Suprapubic skin (tissue), 4 donors: ENCODE measurements around the gene FOXM1. TPM values are rescaled to one million over a fixed set of nuclear protein-coding genes. Genes with fewer than 3 reads are reported as not detected.

ENCODE experiments used
- DNase-seq, 2 donors: peaks; one replicate each; pipeline ENCODE4 v3.0.0-alpha.2; 2019; ENCODE audit warnings: low spot score in 2 of 2
- H3K27ac ChIP-seq: fragments of 200-600 bp; sonication (generic); one replicate; pipeline ENCODE4 v1.5.1; 2019
- H3K27me3 ChIP-seq: fragments of 200-600 bp; sonication (generic); one replicate; pipeline ENCODE4 v1.5.1; 2019
- H3K36me3 ChIP-seq: fragments of 200-600 bp; sonication (generic); one replicate; pipeline ENCODE4 v1.5.1; 2019
- H3K4me1 ChIP-seq: fragments of 200-600 bp; sonication (generic); one replicate; pipeline ENCODE4 v1.5.1; 2019
- H3K4me3 ChIP-seq: fragments of 200-600 bp; sonication (generic); one replicate; pipeline ENCODE4 v1.5.1; 2019; ENCODE audit warnings: mild to moderate bottlenecking
- H3K9me3 ChIP-seq: fragments of 200-600 bp; sonication (generic); one replicate; pipeline ENCODE4 v1.5.1; 2019
- EP300 ChIP-seq: sonication (generic); formaldehyde crosslinking; IDR thresholded peaks from one replicate; pipeline ENCODE4 v1.6.1; 2017; ENCODE audit warnings: antibody characterized with exemption
- POLR2A ChIP-seq, 2 donors: fragments of 450-650 bp; IDR thresholded peaks; one replicate each; pipeline ENCODE4 v1.6.1; 2017; ENCODE audit warnings: antibody characterized with exemption in 2 of 2, mild to moderate bottlenecking in 2 of 2, moderate library complexity in 2 of 2
- POLR2AphosphoS5 ChIP-seq, 3 donors: sonication (generic); formaldehyde crosslinking; IDR thresholded peaks; one replicate each; pipeline ENCODE4 v1.6.1; 2017; ENCODE audit warnings: antibody characterized with exemption in 3 of 3
- WGBS: methylation state at CpG from one replicate; pipeline ENCODE4 v1.1.5; 2018; 5-methylcytosine and 5-hydroxymethylcytosine counted together
- total RNA-seq, 4 donors: library from RNA; depleted of rRNA; stranded (reverse); fragments of >200 nt; gene quantifications; one replicate each; pipeline ENCODE4 v1.1.0, GENCODE V29; 2016
- TF ChIP-seq, protein P1 (sequence below), 2 donors: fragments of 200-600 bp in 1 of 2; fragments of 450-650 bp in 1 of 2; sonication (generic) in 1 of 2; IDR thresholded peaks; one replicate each; pipeline ENCODE4 v1.5.1; 2016 to 2019; ENCODE audit warnings: antibody characterized with exemption in 2 of 2, mild to moderate bottlenecking in 1 of 2, moderate library complexity in 1 of 2

The FOXM1 gene
- total RNA-seq, 4 donors from 2014 or later: 4.1 to 9.2 (median 7.1) TPM

DNA sequence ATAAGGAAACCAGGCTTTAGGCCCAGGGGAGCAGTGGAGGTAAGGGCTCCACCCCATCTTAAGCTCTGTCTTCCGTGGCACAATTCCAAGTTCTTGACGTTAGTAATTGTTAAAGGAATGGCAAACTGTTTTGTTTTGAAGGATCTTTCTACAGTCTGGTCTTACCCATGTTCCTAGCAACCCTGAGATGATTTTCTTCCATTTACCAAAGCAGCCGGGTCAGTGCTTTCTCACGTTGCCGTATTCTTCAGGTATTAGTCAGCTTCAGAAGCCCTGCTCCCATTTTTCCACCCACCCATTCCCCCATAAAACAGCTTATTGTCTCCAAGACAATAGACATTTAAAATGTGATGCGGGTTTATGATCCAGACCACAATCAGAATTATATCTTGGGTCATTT lies 52.4 kb downstream of the FOXM1 start:
- Histone ChIP-seq H3K4me3 (no peak overlapping the region), H3K36me3 (peaks cover 99% of the 10 kb centered on the region), H3K9me3 (no peaks in the 10 kb centered on the region), H3K27me3 (no peaks in the 10 kb centered on the region), H3K4me1 (no peaks in the 10 kb centered on the region), H3K27ac (no peak overlapping the region)
- no peak for DNase-seq
- TF ChIP-seq EP300 (no peak), POLR2A (IDR thresholded peaks at IDR 0.05) (no peak), POLR2AphosphoS5 (IDR thresholded peaks at IDR 0.05) (no peak)
- TF ChIP-seq, protein P1, sequence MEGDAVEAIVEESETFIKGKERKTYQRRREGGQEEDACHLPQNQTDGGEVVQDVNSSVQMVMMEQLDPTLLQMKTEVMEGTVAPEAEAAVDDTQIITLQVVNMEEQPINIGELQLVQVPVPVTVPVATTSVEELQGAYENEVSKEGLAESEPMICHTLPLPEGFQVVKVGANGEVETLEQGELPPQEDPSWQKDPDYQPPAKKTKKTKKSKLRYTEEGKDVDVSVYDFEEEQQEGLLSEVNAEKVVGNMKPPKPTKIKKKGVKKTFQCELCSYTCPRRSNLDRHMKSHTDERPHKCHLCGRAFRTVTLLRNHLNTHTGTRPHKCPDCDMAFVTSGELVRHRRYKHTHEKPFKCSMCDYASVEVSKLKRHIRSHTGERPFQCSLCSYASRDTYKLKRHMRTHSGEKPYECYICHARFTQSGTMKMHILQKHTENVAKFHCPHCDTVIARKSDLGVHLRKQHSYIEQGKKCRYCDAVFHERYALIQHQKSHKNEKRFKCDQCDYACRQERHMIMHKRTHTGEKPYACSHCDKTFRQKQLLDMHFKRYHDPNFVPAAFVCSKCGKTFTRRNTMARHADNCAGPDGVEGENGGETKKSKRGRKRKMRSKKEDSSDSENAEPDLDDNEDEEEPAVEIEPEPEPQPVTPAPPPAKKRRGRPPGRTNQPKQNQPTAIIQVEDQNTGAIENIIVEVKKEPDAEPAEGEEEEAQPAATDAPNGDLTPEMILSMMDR (IDR thresholded peaks at IDR 0.05): no peak
- 79% methylated on average over 6 of the region's 6 CpGs for WGBS

DNA sequence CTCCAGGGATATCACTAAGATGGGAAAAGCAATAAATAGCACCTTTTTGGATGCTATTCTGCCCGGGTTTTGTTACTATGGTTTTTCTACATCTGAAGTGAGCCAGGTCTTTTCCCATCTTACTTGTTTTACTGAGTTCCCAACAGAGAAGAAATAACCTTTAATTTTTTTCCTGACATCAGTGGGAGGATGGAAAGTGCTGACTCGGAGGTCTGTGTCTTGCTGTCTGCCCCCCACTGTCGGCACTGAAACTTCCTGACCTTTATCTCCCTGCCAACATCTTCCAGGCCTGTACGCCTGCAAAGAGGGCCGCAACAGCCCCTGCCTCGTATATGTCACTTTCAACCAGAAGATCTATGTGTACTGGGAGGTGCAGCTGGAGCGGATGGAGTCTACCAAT lies 53.5 kb downstream of the FOXM1 start:
- Histone ChIP-seq H3K9me3 (no peaks in the 10 kb centered on the region), H3K27ac (no peak overlapping the region), H3K4me1 (no peaks in the 10 kb centered on the region), H3K4me3 (no peak overlapping the region), H3K36me3 (peaks cover 95% of the 10 kb centered on the region), H3K27me3 (no peaks in the 10 kb centered on the region)
- DNase-seq: no peak
- TF ChIP-seq POLR2AphosphoS5 (IDR thresholded peaks at IDR 0.05) (no peak), POLR2A (IDR thresholded peaks at IDR 0.05) (no peak), EP300 (no peak)
- TF ChIP-seq, protein P1 (IDR thresholded peaks at IDR 0.05): no peak
- 76% methylated on average over 7 of the region's 7 CpGs for WGBS

DNA sequence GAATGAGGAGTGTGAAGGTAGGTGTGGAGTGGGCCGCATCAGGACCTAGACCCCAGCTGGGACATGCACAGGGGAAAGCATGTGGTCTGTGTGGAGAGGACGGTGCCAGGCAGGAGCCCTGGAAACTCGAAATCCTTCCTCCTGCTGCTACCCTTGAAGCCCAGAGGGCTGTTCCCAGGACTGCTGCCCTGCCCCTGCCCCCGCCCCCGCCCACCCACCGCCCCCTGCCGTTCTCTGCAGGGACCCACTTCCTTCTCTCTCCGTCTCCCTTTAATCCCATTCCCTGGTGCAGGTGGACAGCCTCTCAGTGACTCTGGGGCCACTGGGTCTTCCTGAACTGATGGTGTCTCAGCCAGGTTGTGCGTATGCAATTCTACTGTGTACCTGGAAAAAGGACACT lies 56.5 kb downstream of the FOXM1 start:
- H3K27me3 ChIP-seq: no peaks in the 10 kb centered on the region
- no peak for DNase-seq
- H3K9me3 ChIP-seq: no peaks in the 10 kb centered on the region
- no peak for TF ChIP-seq POLR2AphosphoS5 (IDR thresholded peaks at IDR 0.05)
- TF ChIP-seq EP300: no peak
- no peak for TF ChIP-seq POLR2A (IDR thresholded peaks at IDR 0.05)
- TF ChIP-seq, protein P1 (IDR thresholded peaks at IDR 0.05): no peak
- no peak overlapping the region for H3K27ac ChIP-seq
- peaks cover 81% of the 10 kb centered on the region for H3K36me3 ChIP-seq
- no peaks in the 10 kb centered on the region for H3K4me1 ChIP-seq
- H3K4me3 ChIP-seq: no peak overlapping the region
- WGBS: 81% methylated on average over 8 of the region's 9 CpGs

DNA sequence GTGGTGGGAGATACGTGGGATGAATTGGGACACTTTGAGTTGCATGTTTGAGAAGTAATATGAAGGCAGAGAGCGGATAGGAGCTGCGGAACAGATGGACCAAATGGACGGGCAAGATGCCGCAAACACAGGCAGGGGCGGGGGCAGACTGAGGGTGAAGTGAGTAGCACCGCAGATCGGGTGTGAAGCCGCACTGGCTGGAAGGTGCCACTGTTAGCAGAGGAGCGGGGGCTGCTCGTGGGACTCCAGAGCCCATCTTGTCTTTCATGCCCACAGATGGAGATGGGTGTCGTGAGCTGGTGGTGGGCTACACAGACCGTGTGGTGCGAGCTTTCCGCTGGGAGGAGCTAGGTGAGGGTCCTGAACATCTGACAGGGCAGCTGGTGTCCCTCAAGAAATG lies 57.2 kb downstream of the FOXM1 start:
- no peaks in the 10 kb centered on the region for H3K9me3 ChIP-seq
- H3K4me3 ChIP-seq: no peak overlapping the region
- H3K36me3 ChIP-seq: peaks cover 77% of the 10 kb centered on the region
- H3K27ac ChIP-seq: no peak overlapping the region
- no peak for DNase-seq
- TF ChIP-seq EP300 (no peak), POLR2A (IDR thresholded peaks at IDR 0.05) (no peak), POLR2AphosphoS5 (IDR thresholded peaks at IDR 0.05) (no peak)
- TF ChIP-seq, protein P1 (IDR thresholded peaks at IDR 0.05): no peak
- H3K4me1 ChIP-seq: no peaks in the 10 kb centered on the region
- WGBS: 95% methylated on average over 15 of the region's 15 CpGs
- H3K27me3 ChIP-seq: no peaks in the 10 kb centered on the region

DNA sequence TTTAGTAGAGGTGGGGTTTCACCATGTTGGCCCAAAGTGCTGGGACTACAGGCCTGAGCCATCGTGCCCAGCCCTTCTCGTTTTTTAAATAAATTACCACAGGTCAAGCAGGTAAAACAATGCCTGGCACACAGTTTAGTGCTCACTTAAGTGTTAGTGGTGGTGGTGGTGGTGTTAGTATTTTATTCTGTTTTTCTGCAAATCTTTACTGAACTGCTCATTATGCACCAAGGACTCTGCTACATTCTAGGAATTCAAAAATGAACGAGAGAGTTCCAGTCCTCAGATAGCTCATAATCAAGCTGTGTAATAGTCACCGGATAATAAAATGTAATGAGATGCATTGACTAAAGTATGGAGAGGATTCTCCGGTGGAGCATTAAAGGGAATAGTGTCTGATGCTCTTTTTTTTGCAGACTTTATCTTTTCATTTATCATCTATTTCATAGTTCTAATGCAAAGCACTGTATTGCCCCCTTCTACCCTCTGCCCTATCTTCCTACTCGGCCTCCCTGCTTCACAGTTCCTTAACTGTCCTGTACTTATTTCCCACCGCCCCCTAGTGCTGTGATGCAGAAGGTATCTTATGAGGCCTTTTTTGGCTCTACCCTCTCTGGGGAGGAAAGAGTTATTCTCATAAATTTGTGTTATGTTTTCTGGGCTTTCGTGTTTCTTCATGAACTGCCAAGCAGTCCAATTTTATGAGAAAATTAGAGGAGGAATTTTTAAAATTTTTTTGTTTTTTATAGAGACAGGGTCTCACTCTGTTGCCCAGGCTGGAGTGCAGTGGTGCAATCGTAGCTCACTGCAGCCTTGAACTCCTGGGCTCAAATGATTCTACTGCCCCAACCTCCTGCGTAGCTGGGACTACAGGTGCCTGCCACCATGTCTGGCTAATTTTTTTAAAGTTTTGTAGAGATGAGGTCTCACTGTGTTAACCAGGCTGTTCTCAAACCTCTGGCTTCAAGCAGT lies 63.5 kb downstream of the FOXM1 start:
- peaks cover 19% of the 10 kb centered on the region for H3K36me3 ChIP-seq
- WGBS: 16% methylated on average over 10 of the region's 10 CpGs
- no peaks in the 10 kb centered on the region for H3K27me3 ChIP-seq
- DNase-seq: no peak
- H3K4me1 ChIP-seq: peaks cover 22% of the 10 kb centered on the region
- TF ChIP-seq, protein P1 (IDR thresholded peaks at IDR 0.05): peak; percentile 47 to 48
- TF ChIP-seq POLR2AphosphoS5 (IDR thresholded peaks at IDR 0.05): no peak
- no peaks in the 10 kb centered on the region for H3K9me3 ChIP-seq
- H3K27ac ChIP-seq: peak overlapping the region; percentile 92
- peak overlapping the region; percentile 63 for H3K4me3 ChIP-seq
